Heart right ventricle (tissue), 16 donors: ENCODE data around the gene CABCOCO1. TPM values are rescaled to one million over a fixed set of nuclear protein-coding genes. Genes with fewer than 3 reads are reported as not detected.

Source experiments
- ATAC-seq, 8 donors: fragments of 200-7000 bp; cut with Tn5 transposase; one replicate each; pipeline ENCODE4 v1.9.1; 2020; ENCODE audit warnings: mild to moderate bottlenecking in 8 of 8, moderate library complexity in 8 of 8, moderate number of reproducible peaks in 1 of 8
- DNase-seq, 2 donors: peaks; one replicate each; pipeline ENCODE4 v3.0.0-alpha.2; 2020
- H3K27ac ChIP-seq, 10 donors: fragments of 200-600 bp; sonication (generic) in 2 of 10; one replicate each; pipeline versions ENCODE4 v1.5.0 to v1.8.0; 2020 to 2022; ENCODE audit warnings: mild to moderate bottlenecking in 3 of 10
- H3K27me3 ChIP-seq, 7 donors: fragments of 200-600 bp; one replicate each; pipeline ENCODE4 v1.8.0; 2021 to 2022; ENCODE audit warnings: mild to moderate bottlenecking in 2 of 7
- H3K36me3 ChIP-seq, 9 donors: fragments of 200-600 bp; sonication (generic) in 1 of 9; one replicate each; pipeline versions ENCODE4 v1.5.0 to v1.8.0; 2020 to 2022; ENCODE audit warnings: mild to moderate bottlenecking in 2 of 9
- H3K4me1 ChIP-seq, 9 donors: fragments of 200-600 bp; sonication (generic) in 1 of 9; one replicate each; pipeline versions ENCODE4 v1.5.0 to v1.8.0; 2020 to 2022; ENCODE audit warnings: mild to moderate bottlenecking in 4 of 9
- H3K4me3 ChIP-seq, 10 donors: fragments of 200-600 bp; sonication (generic) in 2 of 10; one replicate each; pipeline versions ENCODE4 v1.5.0 to v1.8.0; 2020 to 2022; ENCODE audit warnings: mild to moderate bottlenecking in 7 of 10, moderate library complexity in 2 of 10
- H3K9me3 ChIP-seq, 11 donors: fragments of 200-600 bp in 10 of 11; sonication (generic) in 2 of 11; one replicate each; pipeline versions ENCODE4 v1.5.0 to v1.8.0; 2013 to 2022; ENCODE audit warnings: mild to moderate bottlenecking in 2 of 11, control low read depth in 1 of 11, moderate library complexity in 1 of 11
- WGBS, 2 donors: extraction: QIAGEN DNeasy Blood & Tissue Kit; methylation state at CpG; one replicate each; pipeline ENCODE4 v1.1.7; 2013; ENCODE audit warnings: inconsistent platforms in 1 of 2; 5-methylcytosine and 5-hydroxymethylcytosine counted together
- intact Hi-C, 10 donors: fragments of 100-400 bp; cut with DNase I; formaldehyde crosslinking; loops; one replicate each; pipeline versions ENCODE4 v1.11.1 to v1.14.2; 2022
- polyA plus RNA-seq, 2 donors: library from polyadenylated mRNA; stranded (reverse); fragments of 200-250 nt; gene quantifications; one replicate each; pipeline ENCODE4 v1.2.3, GENCODE V29; 2013
- total RNA-seq, 10 donors: library from RNA; stranded (reverse); fragmentation: NEBNext Ultra II Directional in 3 of 10; extraction: Animal tissue kit (Norgen Biotek cat#: 25700) in 3 of 10; gene quantifications; one replicate each; pipeline versions ENCODE4 v1.2.1 to v1.2.4, GENCODE V29; 2021 to 2023
- TF ChIP-seq, protein P1 (sequence below), 9 donors: fragments of 200-600 bp; sonication (generic) in 2 of 9; IDR thresholded peaks; one replicate each; pipeline versions ENCODE4 v1.5.0 to v1.8.0; 2021 to 2022; ENCODE audit warnings: antibody characterized with exemption in 9 of 9, mild to moderate bottlenecking in 5 of 9, moderate library complexity in 1 of 9
- donor health status: Arrhythmogenic right ventricular cardiomyopathy.
- donor health status: ischemic (EF 13 %, LVEDD 7.1; RV severe dilation, severe dysfunction).
- donor health status: healthy with polysubstance abuse.
- donor health status: DM: no; HTN: yes; CAD: no.
- donor health status: DM: no; HTN: no; CAD: no.
- donor health status: ischemic (EF 25% LVEDD 6.9; RV normal size, moderate dysfunction).
- donor health status: ischemic (EF 25% LVEDD 5.7; RV mildly dilated, moderate dysfunction).
- donor health status: healthy.
- donor health status: DM: yes; HTN: yes; CAD: no.
- donor health status: Ischemic cardiomyopathy.
- donor health status: ischemic (EF 35%, LVEDD 5.7; RV mildly dilated, moderate dysfunction).
- donor health status: nonischemic (EF 11% LVEDD 7.7; RV severe dilation, severe dysfunction).
- donor health status: DM: yes; HTN: yes; CAD: no.
- donor health status: PGD.
- donor health status: ischemic (EF 29% LVEDD 5.4; RV normal size, mild dysfunction).
- donor health status: nonischemic (EF 23%, LVEDD 6.1; RV moderate dilation, normal function).

The CABCOCO1 gene
- total and polyA plus RNA-seq, 12 donors: 0.03 to 0.15 TPM; not detected in 10

GRCh38 chr10:61812920-61813319 lies 150.2 kb downstream of the CABCOCO1 start:
- 81% methylated on average over 3 of the region's 3 CpGs for WGBS, 2 donors
- intact Hi-C loops: no loop called here

DNA sequence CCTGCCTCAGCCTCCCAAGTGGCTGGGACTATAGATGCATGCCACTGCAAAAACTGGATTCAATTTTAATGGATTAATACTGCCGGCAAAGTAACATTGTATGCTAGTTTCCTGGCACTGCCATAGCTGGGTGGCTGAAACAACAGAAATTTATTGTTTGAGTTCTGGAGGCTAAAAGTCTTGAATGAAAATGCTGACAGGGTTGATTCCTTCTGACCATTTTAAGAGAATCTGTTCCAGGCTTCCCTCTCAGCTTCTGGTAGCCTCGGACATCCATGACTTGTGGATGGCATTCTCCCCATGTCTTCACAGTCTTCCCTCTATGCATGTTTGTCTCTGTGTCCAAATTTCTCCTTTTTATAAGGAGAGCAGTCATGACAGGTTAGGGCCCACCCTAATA lies 151.4 kb downstream of the CABCOCO1 start:
- Histone ChIP-seq H3K27ac (no peak overlapping the region), H3K4me3 (no peak overlapping the region), H3K9me3 (no peaks in the 10 kb centered on the region), H3K4me1 (no peaks in the 10 kb centered on the region), H3K27me3 (no peaks in the 10 kb centered on the region), H3K36me3 (no peaks in the 10 kb centered on the region)
- TF ChIP-seq, protein P1, sequence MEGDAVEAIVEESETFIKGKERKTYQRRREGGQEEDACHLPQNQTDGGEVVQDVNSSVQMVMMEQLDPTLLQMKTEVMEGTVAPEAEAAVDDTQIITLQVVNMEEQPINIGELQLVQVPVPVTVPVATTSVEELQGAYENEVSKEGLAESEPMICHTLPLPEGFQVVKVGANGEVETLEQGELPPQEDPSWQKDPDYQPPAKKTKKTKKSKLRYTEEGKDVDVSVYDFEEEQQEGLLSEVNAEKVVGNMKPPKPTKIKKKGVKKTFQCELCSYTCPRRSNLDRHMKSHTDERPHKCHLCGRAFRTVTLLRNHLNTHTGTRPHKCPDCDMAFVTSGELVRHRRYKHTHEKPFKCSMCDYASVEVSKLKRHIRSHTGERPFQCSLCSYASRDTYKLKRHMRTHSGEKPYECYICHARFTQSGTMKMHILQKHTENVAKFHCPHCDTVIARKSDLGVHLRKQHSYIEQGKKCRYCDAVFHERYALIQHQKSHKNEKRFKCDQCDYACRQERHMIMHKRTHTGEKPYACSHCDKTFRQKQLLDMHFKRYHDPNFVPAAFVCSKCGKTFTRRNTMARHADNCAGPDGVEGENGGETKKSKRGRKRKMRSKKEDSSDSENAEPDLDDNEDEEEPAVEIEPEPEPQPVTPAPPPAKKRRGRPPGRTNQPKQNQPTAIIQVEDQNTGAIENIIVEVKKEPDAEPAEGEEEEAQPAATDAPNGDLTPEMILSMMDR (IDR thresholded peaks at IDR 0.05): no peak
- intact Hi-C loops: no loop called here
- no peak for DNase-seq
- ATAC-seq: no peak
- 97 to 99% methylated on average over 2 of the region's 2 CpGs for WGBS, 2 donors

More at GRCh38 chr10:61812920-61813319, 150.2 kb downstream of the CABCOCO1 start:
- Histone ChIP-seq H3K4me1 (no peaks in the 10 kb centered on the region), H3K9me3 (no peaks in the 10 kb centered on the region), H3K27ac (no peak overlapping the region), H3K4me3 (no peak overlapping the region), H3K27me3 (no peaks in the 10 kb centered on the region), H3K36me3 (no peaks in the 10 kb centered on the region)
- ATAC-seq (no peak), DNase-seq (no peak)
- TF ChIP-seq, protein P1 (IDR thresholded peaks at IDR 0.05): no peak

DNA sequence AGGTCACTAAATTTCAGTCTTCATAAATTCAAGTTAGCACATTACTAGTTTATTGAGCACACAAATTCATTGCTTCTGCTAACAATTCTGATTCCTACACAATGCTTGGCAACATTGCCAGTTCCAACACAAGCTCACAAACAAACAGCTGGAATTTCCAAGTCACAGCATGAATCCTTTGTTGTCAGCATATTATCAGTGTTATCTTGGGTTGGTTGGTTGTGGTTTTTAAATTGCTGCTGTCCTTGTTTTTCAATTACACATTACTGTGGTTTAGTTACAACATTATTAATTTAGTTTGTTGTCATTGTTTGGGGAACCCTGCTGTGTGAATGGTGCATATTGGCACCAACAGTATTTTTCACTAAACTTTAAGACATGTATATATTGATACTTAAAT lies 152.8 kb downstream of the CABCOCO1 start:
- H3K36me3 ChIP-seq: no peaks in the 10 kb centered on the region
- intact Hi-C loops: no loop called here
- H3K4me3 ChIP-seq: no peak overlapping the region
- DNase-seq: no peak
- H3K27ac ChIP-seq: no peak overlapping the region
- H3K9me3 ChIP-seq: no peaks in the 10 kb centered on the region
- TF ChIP-seq, protein P1 (IDR thresholded peaks at IDR 0.05): no peak
- no peak for ATAC-seq
- H3K27me3 ChIP-seq: no peaks in the 10 kb centered on the region
- no peaks in the 10 kb centered on the region for H3K4me1 ChIP-seq

Other genes with a start within 250 kb of the CABCOCO1 start
- under 1 TPM; 0.11 to 0.83 (median 0.32) TPM for gene TMEM26, start 209.5 kb upstream of the CABCOCO1 start, total RNA-seq
- under 1 TPM; 0.06 to 0.88 TPM for gene TMEM26, start 209.5 kb upstream of the CABCOCO1 start, polyA plus RNA-seq
- 100 to 1,000 TPM in 1 of 10 donors, 10 to 100 TPM in 9; 12.9 to 108 (median 26.5) TPM for gene ARID5B, start 238.8 kb downstream of the CABCOCO1 start, total RNA-seq
- 1 to 10 TPM; 5.3 to 5.8 TPM for gene ARID5B, start 238.8 kb downstream of the CABCOCO1 start, polyA plus RNA-seq